Esophagus muscularis mucosa (tissue), 4 donors: ENCODE measurements around the gene SLC9A4.

Experiments used
- EP300 ChIP-seq: sonication (generic); formaldehyde crosslinking; IDR thresholded peaks from one replicate; pipeline ENCODE4 v1.6.1; 2017; ENCODE audit warnings: antibody characterized with exemption
- POLR2A ChIP-seq: fragments of 450-650 bp; IDR thresholded peaks from one replicate; pipeline ENCODE4 v1.6.1; 2017; ENCODE audit warnings: antibody characterized with exemption, moderate library complexity, mild to moderate bottlenecking, low read depth
- POLR2AphosphoS5 ChIP-seq, 2 donors: sonication (generic); formaldehyde crosslinking; IDR thresholded peaks; one replicate each; pipeline ENCODE4 v1.6.1; 2017; ENCODE audit warnings: antibody characterized with exemption in 2 of 2
- TF ChIP-seq, protein P1 (sequence below), 3 experiments: fragments of 200-600 bp in 2 of 3; fragments of 450-650 bp in 1 of 3; sonication (generic) in 2 of 3; IDR thresholded peaks; one replicate each; pipeline ENCODE4 v1.5.1; 2017 to 2019; ENCODE audit warnings: antibody characterized with exemption in 3 of 3, mild to moderate bottlenecking in 2 of 3, moderate library complexity in 1 of 3

DNA sequence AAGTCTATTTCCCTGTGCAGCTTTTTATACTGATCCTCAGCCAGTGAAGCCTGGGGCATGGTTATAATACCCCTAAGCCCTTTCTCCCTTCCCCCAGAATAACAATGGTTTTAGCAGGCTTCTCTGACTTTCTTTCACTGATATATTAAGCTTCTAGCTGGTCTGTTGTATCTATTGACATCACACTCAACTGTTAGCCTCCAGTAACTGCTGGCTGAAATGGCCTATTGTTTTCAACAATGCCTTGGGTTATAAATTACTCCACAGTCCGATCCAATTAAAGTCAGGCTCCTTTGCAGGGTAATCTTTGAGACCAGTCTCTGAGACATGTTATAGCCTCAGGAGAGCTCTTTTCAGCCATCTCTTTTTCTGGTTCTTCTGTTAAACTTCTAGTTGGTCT, 2.9 kb upstream of the SLC9A4 start:
- no peak for TF ChIP-seq POLR2AphosphoS5 (IDR thresholded peaks at IDR 0.05)
- TF ChIP-seq, protein P1, sequence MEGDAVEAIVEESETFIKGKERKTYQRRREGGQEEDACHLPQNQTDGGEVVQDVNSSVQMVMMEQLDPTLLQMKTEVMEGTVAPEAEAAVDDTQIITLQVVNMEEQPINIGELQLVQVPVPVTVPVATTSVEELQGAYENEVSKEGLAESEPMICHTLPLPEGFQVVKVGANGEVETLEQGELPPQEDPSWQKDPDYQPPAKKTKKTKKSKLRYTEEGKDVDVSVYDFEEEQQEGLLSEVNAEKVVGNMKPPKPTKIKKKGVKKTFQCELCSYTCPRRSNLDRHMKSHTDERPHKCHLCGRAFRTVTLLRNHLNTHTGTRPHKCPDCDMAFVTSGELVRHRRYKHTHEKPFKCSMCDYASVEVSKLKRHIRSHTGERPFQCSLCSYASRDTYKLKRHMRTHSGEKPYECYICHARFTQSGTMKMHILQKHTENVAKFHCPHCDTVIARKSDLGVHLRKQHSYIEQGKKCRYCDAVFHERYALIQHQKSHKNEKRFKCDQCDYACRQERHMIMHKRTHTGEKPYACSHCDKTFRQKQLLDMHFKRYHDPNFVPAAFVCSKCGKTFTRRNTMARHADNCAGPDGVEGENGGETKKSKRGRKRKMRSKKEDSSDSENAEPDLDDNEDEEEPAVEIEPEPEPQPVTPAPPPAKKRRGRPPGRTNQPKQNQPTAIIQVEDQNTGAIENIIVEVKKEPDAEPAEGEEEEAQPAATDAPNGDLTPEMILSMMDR (IDR thresholded peaks at IDR 0.05), result no peak
- no peak for TF ChIP-seq POLR2A
- TF ChIP-seq EP300, result no peak
